H1 (cell line): ENCODE results near the gene CNDP1. TPM values are rescaled to one million over a fixed set of nuclear protein-coding genes. Genes with fewer than 3 reads are reported as not detected.
A peak's percentile ranks its signal among the peaks of the same experiment; 100 is the strongest.

ENCODE experiments used
- CTCF ChIA-PET: fragments of 300-600 bp; sonication (Branson Sonifier 250); formaldehyde crosslinking; loops from one replicate; lab custom pipeline; 2021; ENCODE audit not compliant: partially characterized antibody; lab: Charles Lee
- POLR2A ChIA-PET: fragments of 300-600 bp; sonication (Branson Sonifier 250); formaldehyde crosslinking; loops from one replicate; lab custom pipeline; 2021; ENCODE audit warnings: inconsistent platforms; ENCODE audit not compliant: partially characterized antibody; lab: Charles Lee
- DNase-seq, 2 experiments: peaks; one replicate each; pipeline versions ENCODE4 v3.0.0 to v3.0.0-alpha.2; 2010 to 2022; ENCODE audit warnings: low spot score in 2 of 2, low read depth in 1 of 2, mixed read lengths in 1 of 2
- FAIRE-seq: peaks from 2 replicates; lab custom pipeline; 2011; peaks lifted over from hg19 to GRCh38; lab: Jason Lieb, UNC
- H2AFZ ChIP-seq: 2 replicates; pipeline ENCODE4 v1.8.1; 2012; ENCODE audit warnings: low read length, inconsistent platforms
- H2AK5ac ChIP-seq: 2 replicates; pipeline ENCODE4 v1.6.1; 2013; ENCODE audit warnings: low read depth, low read length
- H2BK120ac ChIP-seq: replicated peaks from 2 replicates; pipeline ENCODE3; 2013; ENCODE audit warnings: low read depth, low read length, inconsistent platforms
- H2BK12ac ChIP-seq: 2 replicates; pipeline ENCODE4 v1.6.1; 2013; ENCODE audit warnings: low read depth, low read length
- H2BK15ac ChIP-seq: 2 replicates; pipeline ENCODE4 v1.6.1; 2013; ENCODE audit warnings: low read length
- H2BK20ac ChIP-seq: 2 replicates; pipeline ENCODE4 v1.6.1; 2013; ENCODE audit warnings: low read length
- H2BK5ac ChIP-seq: 2 replicates; pipeline ENCODE4 v1.6.1; 2013; ENCODE audit warnings: low read depth, low read length
- H3K14ac ChIP-seq: 2 replicates; pipeline ENCODE4 v1.6.1; 2013; ENCODE audit warnings: inconsistent platforms; ENCODE audit not compliant: insufficient read length
- H3K18ac ChIP-seq: 2 replicates; pipeline ENCODE4 v1.6.1; 2013; ENCODE audit warnings: low read length; ENCODE audit errors: extremely low read depth
- H3K23ac ChIP-seq: 2 replicates; pipeline ENCODE4 v1.6.1; 2013; ENCODE audit warnings: inconsistent platforms; ENCODE audit not compliant: insufficient read length
- H3K23me2 ChIP-seq: 2 replicates; pipeline ENCODE4 v1.6.1; 2013; ENCODE audit warnings: low read depth, low read length
- H3K27ac ChIP-seq: 2 replicates; pipeline ENCODE4 v1.6.1; 2011; ENCODE audit warnings: low read depth, low read length, inconsistent platforms
- H3K27me3 ChIP-seq, 4 experiments: replicated peaks in 1 of 4; 1 replicate in 1 of 4; 2 replicates in 3 of 4; pipeline versions ENCODE4 v1.6.1 to v1.8.1; 2011 to 2013; ENCODE audit warnings: low read length in 3 of 4, mild to moderate bottlenecking in 3 of 4, inconsistent platforms in 2 of 4, mixed read lengths in 2 of 4, moderate library complexity in 1 of 4; ENCODE audit not compliant: control insufficient read depth in 3 of 4, insufficient read depth in 3 of 4; ENCODE audit errors: extremely low read depth in 1 of 4
- H3K36me3 ChIP-seq, 4 experiments: 2 replicates each; pipeline versions ENCODE4 v1.6.1 to v1.8.1; 2011 to 2013; ENCODE audit warnings: mild to moderate bottlenecking in 4 of 4, low read length in 3 of 4, moderate library complexity in 2 of 4, control low read depth in 1 of 4, inconsistent platforms in 1 of 4; ENCODE audit not compliant: insufficient read depth in 4 of 4, control insufficient read depth in 2 of 4
- H3K4ac ChIP-seq: replicated peaks from 2 replicates; pipeline ENCODE3; 2013; ENCODE audit warnings: low read length, low read depth, mixed read lengths, inconsistent platforms; ENCODE audit not compliant: insufficient read length
- H3K4me1 ChIP-seq, 4 experiments: replicated peaks in 1 of 4; 1 replicate in 1 of 4; 2 replicates in 3 of 4; pipeline versions ENCODE4 v1.6.1 to v1.8.1; 2011 to 2013; ENCODE audit warnings: low read length in 3 of 4, inconsistent platforms in 2 of 4, mixed read lengths in 1 of 4; ENCODE audit not compliant: insufficient read depth in 4 of 4, control insufficient read depth in 3 of 4
- H3K4me2 ChIP-seq, 2 experiments: 2 replicates each; pipeline versions ENCODE4 v1.6.1 to v1.8.1; 2011 to 2013; ENCODE audit warnings: low read depth in 2 of 2, low read length in 2 of 2, control low read depth in 1 of 2, inconsistent platforms in 1 of 2, mild to moderate bottlenecking in 1 of 2; ENCODE audit not compliant: insufficient read depth in 1 of 2
- H3K4me3 ChIP-seq, 4 experiments: fragments of 200-600, 300-600 bp in 1 of 4; sonication (generic), shearing (Covaris generic), sonication (Bioruptor Twin) in 1 of 4; 2 replicates each; pipeline versions ENCODE4 v1.5.1 to v1.8.1; 2011 to 2016; ENCODE audit warnings: low read length in 4 of 4, low read depth in 3 of 4, control low read depth in 2 of 4, inconsistent platforms in 2 of 4, mild to moderate bottlenecking in 2 of 4, mixed read lengths in 1 of 4, moderate library complexity in 1 of 4; ENCODE audit not compliant: insufficient read depth in 2 of 4; ENCODE audit errors: extremely low read depth in 1 of 4
- H3K56ac ChIP-seq: replicated peaks from 2 replicates; pipeline ENCODE3; 2013; ENCODE audit warnings: low read depth, mild to moderate bottlenecking, mixed read lengths, low read length, inconsistent platforms; ENCODE audit not compliant: insufficient read length
- H3K79me1 ChIP-seq: 2 replicates; pipeline ENCODE4 v1.6.1; 2013; ENCODE audit warnings: low read depth, low read length, control low read depth
- H3K79me2 ChIP-seq, 2 experiments: 2 replicates each; pipeline versions ENCODE4 v1.6.1 to v1.8.1; 2012 to 2013; ENCODE audit warnings: low read length in 2 of 2, mild to moderate bottlenecking in 2 of 2, inconsistent platforms in 1 of 2; ENCODE audit not compliant: insufficient read depth in 2 of 2, control insufficient read depth in 1 of 2
- H3K9ac ChIP-seq, 4 experiments: replicated peaks in 1 of 4; 1 replicate in 1 of 4; 2 replicates in 3 of 4; pipeline versions ENCODE4 v1.6.1 to v1.8.1; 2011 to 2013; ENCODE audit warnings: low read depth in 3 of 4, low read length in 3 of 4, control low read depth in 2 of 4, mild to moderate bottlenecking in 2 of 4, moderate library complexity in 2 of 4, inconsistent platforms in 1 of 4; ENCODE audit errors: extremely low read depth in 1 of 4
- H3K9me3 ChIP-seq, 2 experiments: 2 replicates each; pipeline versions ENCODE4 v1.6.1 to v1.8.1; 2012 to 2013; ENCODE audit warnings: mild to moderate bottlenecking in 2 of 2, moderate library complexity in 2 of 2, control low read depth in 1 of 2, inconsistent platforms in 1 of 2, low read depth in 1 of 2, low read length in 1 of 2, mixed read lengths in 1 of 2; ENCODE audit not compliant: insufficient read depth in 2 of 2
- H4K20me1 ChIP-seq, 2 experiments: replicated peaks in 1 of 2; 2 replicates each; pipeline versions ENCODE3 to v1.8.1; 2011 to 2013; ENCODE audit warnings: inconsistent platforms in 2 of 2, low read length in 2 of 2, mild to moderate bottlenecking in 1 of 2; ENCODE audit not compliant: insufficient read depth in 2 of 2, control insufficient read depth in 1 of 2
- H4K5ac ChIP-seq: 2 replicates; pipeline ENCODE4 v1.6.1; 2013; ENCODE audit warnings: low read length, low read depth, mixed read lengths, inconsistent platforms; ENCODE audit not compliant: insufficient read length
- H4K8ac ChIP-seq: 2 replicates; pipeline ENCODE4 v1.8.0; 2013; ENCODE audit warnings: mild to moderate bottlenecking, moderate library complexity, low read length, inconsistent platforms; ENCODE audit not compliant: insufficient read depth; ENCODE audit errors: extremely low read depth
- H4K91ac ChIP-seq: replicated peaks from 2 replicates; pipeline ENCODE3; 2013; ENCODE audit warnings: low read length, mixed read lengths, inconsistent platforms; ENCODE audit not compliant: insufficient read length
- ASH2L ChIP-seq: fragments of 200-600, 300-600 bp; sonication (generic); IDR thresholded peaks from one replicate; pipeline ENCODE4 v1.7.1; 2017; ENCODE audit warnings: low read length
- BRCA1 ChIP-seq: IDR thresholded peaks from 2 replicates; pipeline ENCODE4 v1.6.1; 2012; ENCODE audit warnings: low read depth, low read length, improper control_type of control experiment
- NRF1 ChIP-seq: IDR thresholded peaks from 2 replicates; pipeline ENCODE4 v1.6.1; 2011; ENCODE audit warnings: mild to moderate bottlenecking, low read depth, low read length, improper control_type of control experiment
- WGBS, 2 experiments: shearing (Covaris generic) in 1 of 2; methylation state at CpG; one replicate each; pipeline versions ENCODE4 v1.1.6 to v1.1.7; 2013 to 2015; ENCODE audit warnings: low lambda C conversion rate in 2 of 2, mixed read lengths in 2 of 2, inconsistent platforms in 1 of 2, low coverage in 1 of 2, missing lambda C conversion rate in 1 of 2; ENCODE audit not compliant: insufficient replicate concordance in 2 of 2, insufficient coverage in 1 of 2, insufficient read length in 1 of 2; ENCODE audit errors: extremely low coverage in 1 of 2, missing lambda C conversion rate in 1 of 2; 5-methylcytosine and 5-hydroxymethylcytosine counted together
- polyA plus RNA-seq, 7 experiments: library from polyadenylated mRNA; depleted of rRNA in 3 of 7; stranded (reverse) in 5 of 7; unstranded in 2 of 7; fragments of >200 nt in 5 of 7; fragments of 200-250 nt in 2 of 7; gene quantifications; 1 replicate in 5 of 7; 2 replicates in 1 of 7; 4 replicates in 1 of 7; pipeline versions ENCODE4 v1.2.1 to v1.2.3, GENCODE V29; 2011 to 2013; ENCODE audit warnings: missing spikeins in 2 of 7, mixed read lengths in 2 of 7
- total RNA-seq: library from RNA; stranded (reverse); fragmentation: NEBNext Ultra II Directional; extraction: Animal tissue kit (Norgen Biotek cat#: 25700); gene quantifications from 2 replicates; pipeline ENCODE4 v1.2.1, GENCODE V29; 2021

Gene CNDP1
- total and polyA plus RNA-seq, 2 of the 8 experiments (the other 6 are each of a cell fraction or from before 2014, with no cell fraction given), result 0.09 TPM; not detected in 1

DNA sequence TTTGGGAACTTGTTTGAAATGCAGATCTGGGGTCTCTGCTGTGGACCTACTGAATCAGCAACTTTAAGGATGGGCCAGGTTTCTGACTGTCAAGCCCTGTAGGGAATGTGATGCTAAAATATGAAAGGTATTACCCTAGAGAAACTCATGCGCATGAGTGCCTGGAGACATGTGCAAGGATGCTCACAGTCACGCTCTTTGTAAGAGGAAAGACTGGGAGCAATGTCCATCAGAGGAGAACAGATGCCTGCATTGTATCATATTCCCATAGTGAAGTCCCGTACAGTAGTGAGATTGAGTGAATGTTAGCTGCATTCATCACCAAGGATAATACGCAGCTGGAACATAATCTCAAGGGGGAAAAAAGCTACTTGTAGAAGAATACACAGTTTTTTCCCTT lies 77.5 kb downstream of the CNDP1 start:
- Histone ChIP-seq H3K79me2 (peaks cover 0 to 3% of the 10 kb centered on the region in 2 experiments; a peak in 1 of 4 replicates), H2AFZ (no peak overlapping the region), H2BK12ac (no peak overlapping the region), H2BK15ac (no peak overlapping the region), H4K20me1 (no peaks in the 10 kb centered on the region), H3K23ac (peak overlapping the region; percentile 65), H2BK120ac (no peak overlapping the region), H3K9ac (no peak overlapping the region), H3K9me3 (peaks cover 0 to 2% of the 10 kb centered on the region in 2 experiments; a peak in 1 of 4 replicates), H3K79me1 (no peaks in the 10 kb centered on the region; the same call in 1 of the 2 replicates), H3K27me3 (no peaks in the 10 kb centered on the region), H3K4me3 (no peak overlapping the region), H2BK20ac (no peak overlapping the region), H3K23me2 (peaks cover 4% of the 10 kb centered on the region), H3K27ac (no peak overlapping the region), H3K14ac (no peak overlapping the region), H3K56ac (no peak overlapping the region), H4K5ac (no peak overlapping the region), H3K4ac (no peak overlapping the region), H3K36me3 (no peaks in the 10 kb centered on the region), H3K18ac (no peak overlapping the region), H4K91ac (no peak overlapping the region), H2AK5ac (no peak overlapping the region), H4K8ac (no peak overlapping the region), H3K4me2 (no peak overlapping the region), H3K4me1 (no peaks in the 10 kb centered on the region), H2BK5ac (no peak overlapping the region)
- no peak for FAIRE-seq
- WGBS, 2 experiments, result 79% methylated on average over 4 of the region's 4 CpGs; no CpG with 5 or more reads in 1 of the 2 experiments
- ChIA-PET CTCF (no interaction called here), POLR2A (interaction anchor here (1.0 kb wide), 1 partner anchor 10 kb away, joined by 3 read pairs; no protein-coding TSS in a partner anchor)
- no peak for DNase-seq
- TF ChIP-seq BRCA1 (no peak), ASH2L (no peak), NRF1 (no peak)
